Activated CD4-positive, alpha-beta T cell treated with anti-CD3 and anti-CD28 coated beads, Interleukin-10, Interleukin-2, amounts not matched to agents 100 ng/mL and 50 ng/mL, durations not matched to agents 16 hours and 8 hours (primary cell): Measurements from ENCODE around the gene SRRM2.

ENCODE experiments used
- DNase-seq: peaks from one replicate; pipeline ENCODE4 v3.0.0-alpha.2; 2020

Gene SRRM2

DNA sequence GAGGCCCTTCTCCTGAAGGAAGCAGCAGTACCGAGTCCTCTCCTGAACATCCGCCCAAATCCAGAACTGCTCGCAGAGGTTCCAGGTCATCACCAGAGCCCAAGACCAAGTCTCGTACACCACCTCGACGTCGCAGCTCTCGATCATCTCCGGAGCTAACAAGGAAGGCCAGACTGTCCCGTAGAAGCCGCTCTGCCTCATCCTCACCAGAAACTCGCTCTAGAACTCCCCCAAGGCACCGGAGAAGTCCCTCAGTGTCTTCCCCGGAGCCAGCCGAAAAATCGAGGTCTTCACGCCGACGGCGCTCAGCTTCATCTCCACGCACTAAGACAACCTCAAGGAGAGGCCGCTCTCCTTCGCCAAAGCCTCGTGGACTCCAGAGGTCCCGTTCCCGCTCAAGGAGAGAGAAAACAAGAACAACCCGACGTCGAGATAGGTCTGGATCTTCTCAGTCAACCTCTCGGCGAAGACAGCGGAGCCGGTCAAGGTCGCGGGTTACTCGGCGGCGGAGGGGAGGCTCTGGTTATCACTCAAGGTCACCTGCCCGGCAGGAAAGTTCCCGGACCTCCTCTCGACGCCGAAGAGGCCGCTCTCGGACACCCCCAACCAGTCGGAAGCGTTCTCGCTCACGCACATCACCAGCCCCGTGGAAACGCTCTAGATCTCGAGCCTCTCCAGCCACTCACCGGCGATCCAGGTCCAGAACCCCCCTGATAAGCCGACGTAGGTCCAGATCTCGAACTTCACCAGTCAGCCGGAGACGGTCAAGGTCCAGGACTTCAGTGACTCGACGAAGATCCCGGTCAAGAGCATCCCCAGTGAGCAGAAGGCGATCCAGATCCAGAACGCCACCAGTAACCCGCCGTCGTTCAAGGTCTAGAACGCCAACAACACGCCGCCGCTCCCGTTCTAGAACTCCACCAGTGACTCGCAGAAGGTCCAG is 13.3 kb downstream of the SRRM2 start:
- no peak for DNase-seq

DNA sequence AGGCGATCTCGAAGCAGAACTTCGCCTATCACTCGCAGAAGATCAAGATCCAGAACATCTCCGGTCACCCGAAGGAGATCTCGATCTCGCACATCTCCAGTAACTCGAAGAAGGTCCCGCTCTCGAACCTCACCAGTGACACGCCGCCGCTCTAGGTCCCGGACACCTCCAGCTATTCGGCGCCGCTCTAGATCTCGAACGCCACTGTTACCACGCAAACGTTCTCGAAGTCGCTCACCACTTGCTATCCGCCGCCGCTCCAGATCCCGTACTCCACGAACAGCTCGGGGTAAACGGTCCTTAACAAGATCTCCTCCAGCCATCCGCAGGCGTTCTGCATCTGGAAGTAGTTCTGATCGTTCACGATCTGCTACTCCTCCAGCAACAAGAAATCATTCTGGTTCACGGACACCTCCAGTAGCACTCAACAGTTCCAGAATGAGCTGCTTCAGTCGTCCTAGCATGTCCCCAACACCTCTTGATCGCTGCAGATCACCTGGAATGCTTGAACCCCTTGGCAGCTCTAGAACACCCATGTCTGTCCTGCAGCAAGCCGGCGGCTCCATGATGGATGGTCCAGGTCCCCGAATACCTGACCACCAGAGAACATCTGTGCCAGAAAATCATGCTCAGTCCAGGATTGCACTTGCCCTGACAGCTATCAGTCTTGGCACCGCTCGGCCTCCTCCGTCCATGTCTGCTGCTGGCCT is 14.1 kb downstream of the SRRM2 start:
- no peak for DNase-seq

DNA sequence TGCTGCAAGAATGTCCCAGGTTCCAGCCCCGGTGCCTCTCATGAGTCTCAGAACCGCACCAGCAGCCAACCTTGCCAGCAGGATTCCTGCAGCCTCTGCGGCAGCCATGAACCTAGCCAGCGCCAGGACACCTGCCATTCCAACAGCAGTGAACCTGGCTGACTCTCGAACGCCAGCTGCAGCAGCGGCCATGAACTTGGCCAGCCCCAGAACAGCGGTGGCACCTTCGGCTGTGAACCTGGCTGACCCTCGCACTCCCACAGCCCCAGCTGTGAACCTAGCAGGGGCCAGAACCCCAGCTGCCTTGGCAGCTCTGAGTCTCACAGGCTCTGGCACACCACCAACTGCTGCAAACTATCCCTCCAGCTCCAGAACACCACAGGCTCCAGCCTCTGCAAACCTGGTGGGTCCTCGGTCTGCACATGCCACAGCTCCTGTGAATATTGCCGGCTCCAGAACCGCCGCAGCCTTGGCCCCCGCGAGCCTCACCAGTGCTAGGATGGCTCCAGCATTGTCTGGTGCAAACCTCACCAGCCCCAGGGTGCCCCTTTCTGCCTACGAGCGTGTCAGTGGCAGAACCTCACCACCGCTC is 14.8 kb downstream of the SRRM2 start:
- no peak for DNase-seq

DNA sequence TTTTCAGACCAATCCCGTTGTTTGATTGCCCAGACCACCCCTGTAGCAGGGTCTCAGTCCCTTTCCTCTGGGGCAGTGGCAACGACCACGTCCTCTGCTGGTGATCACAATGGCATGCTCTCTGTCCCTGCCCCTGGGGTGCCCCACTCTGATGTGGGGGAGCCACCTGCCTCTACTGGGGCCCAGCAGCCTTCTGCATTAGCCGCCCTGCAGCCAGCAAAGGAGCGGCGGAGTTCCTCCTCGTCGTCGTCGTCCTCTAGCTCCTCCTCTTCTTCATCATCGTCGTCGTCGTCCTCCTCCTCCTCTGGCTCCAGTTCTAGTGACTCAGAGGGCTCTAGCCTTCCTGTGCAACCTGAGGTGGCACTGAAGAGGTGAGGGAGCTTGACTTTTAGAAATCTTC is 15.5 kb downstream of the SRRM2 start:
- no peak for DNase-seq

DNA sequence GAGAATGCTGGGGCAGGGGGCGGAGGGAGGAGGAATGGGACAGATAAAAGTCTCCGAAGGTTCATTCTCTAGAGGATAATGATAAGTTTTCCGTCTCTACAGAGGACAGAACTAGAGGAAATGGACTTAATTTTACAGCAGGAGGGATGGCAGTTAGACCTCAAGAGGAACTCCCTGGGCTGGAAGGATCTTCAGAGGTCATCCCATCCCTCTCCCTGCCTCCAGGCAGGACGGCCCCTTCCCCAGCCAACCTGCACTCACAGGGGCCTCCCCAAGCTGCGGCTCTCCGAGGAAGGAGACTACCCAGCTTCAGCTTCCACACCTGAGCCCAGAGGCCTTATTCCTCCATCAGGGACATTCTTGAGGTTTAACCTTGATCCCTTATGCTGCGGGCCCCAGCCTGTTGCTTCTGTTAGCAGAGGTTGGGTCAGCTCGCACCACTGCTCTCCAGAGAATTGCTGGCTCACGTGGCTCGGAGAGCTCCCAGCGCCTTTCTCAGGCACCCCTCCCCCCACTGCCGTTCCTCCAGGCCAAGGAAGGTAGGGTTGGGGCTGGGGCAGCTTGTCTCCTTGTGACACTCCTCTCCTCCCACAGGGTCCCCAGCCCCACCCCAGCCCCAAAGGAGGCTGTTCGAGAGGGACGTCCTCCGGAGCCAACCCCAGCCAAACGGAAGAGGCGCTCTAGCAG is 16.1 kb downstream of the SRRM2 start:
- DNase-seq: no peak

DNA sequence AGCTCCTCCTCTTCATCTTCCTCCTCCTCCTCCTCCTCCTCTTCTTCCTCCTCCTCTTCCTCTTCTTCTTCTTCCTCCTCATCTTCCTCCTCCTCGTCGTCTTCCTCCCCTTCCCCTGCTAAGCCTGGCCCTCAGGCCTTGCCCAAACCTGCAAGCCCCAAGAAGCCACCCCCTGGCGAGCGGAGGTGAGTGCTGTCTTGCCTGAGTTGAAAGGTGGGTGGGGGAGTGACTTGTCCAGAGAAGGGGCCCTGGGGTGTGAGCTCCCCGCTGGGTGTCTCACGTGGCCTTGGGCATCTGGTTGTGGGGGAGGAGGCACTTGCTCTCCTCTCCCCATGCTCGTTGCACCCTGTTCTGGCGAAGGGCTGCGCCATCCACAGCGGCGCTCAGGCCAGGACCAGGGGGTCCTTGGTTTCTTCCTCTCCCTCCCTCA is 16.7 kb downstream of the SRRM2 start:
- no peak for DNase-seq

DNA sequence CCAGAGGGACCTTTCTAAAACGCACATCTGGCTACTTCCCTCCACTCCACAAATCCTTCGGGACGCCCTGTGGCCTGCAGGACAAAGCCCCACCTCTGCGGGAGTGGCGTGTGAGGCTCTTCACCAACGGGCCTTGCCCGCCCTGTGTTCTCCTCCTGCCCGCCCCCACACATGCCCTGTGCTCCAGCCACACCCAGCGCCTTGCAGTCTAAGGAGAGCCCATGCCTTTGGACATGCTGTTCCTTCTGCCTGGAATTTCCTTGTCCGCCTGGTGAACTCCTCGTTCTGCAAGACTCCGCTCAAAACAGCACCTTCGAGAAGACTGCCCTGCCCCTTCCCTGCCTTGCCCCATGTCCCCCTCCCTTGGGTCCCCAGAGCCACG is 17.2 kb downstream of the SRRM2 start:
- no peak for DNase-seq

DNA sequence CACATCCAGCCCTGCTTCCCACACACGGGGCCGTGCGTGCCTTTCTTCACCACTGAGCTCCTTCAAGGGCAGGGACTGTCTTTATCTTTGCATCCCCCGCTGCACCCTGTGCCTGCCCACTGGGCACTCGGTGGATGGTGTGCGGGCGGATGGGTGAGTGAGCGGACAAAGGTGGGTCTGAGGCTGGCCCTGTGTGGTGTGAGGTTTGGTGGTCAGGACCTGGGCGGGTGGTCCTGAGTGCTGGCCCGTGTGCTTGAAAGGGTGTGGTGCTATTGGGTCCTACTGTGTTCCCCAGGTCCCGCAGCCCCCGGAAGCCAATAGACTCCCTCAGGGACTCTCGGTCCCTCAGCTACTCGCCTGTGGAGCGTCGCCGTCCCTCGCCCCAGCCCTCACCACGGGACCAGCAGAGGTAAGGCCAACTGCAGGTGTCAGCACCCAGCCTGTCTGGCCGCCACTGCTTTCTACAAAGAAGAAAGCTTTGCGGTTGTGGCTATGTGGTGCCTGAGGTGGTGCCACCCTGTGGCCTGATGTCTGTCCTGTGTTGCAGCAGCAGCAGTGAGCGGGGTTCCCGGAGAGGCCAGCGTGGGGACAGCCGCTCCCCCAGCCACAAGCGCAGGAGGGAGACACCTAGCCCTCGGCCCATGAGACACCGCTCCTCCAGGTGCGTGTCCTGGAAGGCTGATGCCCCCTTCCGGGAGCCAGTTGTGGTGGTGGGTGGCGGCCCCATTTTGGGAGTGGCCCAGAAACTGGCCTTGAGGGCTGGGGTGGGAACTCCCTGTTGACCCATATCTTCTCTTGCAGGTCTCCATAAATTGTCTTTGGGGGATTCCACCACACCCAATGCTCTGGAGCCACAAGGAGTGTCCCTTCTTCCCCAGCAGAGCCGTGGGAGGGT is 17.9 kb downstream of the SRRM2 start:
- peak; percentile 36 for DNase-seq

DNA sequence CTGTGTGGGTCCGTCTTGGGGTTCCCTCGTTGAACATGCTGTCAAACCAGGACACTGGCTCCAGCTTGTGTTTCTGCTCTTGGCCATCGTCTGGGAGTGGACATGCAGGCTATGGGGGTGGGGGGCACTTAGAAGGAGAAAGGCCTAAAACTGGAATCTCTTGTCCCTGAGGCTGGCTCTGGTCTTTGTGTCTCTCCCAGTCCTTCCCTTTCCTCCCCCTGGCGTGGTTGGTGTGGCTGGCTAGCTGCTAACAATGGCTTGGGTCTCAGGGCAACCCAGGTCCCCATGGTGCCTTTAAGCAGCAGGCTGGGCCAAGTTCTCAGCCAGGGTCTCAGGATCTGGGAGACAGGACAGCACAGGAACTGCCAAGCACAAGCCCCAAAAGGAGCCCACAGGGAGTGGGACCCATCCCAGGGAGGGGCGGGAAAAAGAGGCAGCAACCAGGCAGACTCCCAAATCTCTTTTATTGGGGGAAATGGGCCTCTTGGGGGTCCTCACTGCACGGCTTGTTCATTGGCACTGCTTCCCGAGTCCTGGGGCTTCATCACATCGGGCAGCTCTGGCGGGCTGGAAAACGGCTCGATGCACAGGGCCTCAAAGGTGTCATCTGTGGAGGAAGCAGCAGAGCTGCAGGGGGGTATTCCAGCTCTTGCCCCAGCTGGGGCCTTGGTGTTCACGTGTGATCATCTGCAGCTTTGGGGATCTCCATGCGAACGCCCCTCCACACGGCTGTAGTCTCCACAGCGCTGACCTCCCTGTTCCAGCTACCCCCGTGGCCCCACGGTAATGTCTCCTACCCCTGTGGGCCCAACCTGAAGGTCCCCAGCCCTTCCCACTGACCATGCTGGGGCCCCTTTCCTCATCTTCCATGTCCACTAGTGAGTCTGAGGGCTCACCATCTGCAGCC is 19.3 kb downstream of the SRRM2 start:
- no peak for DNase-seq

DNA sequence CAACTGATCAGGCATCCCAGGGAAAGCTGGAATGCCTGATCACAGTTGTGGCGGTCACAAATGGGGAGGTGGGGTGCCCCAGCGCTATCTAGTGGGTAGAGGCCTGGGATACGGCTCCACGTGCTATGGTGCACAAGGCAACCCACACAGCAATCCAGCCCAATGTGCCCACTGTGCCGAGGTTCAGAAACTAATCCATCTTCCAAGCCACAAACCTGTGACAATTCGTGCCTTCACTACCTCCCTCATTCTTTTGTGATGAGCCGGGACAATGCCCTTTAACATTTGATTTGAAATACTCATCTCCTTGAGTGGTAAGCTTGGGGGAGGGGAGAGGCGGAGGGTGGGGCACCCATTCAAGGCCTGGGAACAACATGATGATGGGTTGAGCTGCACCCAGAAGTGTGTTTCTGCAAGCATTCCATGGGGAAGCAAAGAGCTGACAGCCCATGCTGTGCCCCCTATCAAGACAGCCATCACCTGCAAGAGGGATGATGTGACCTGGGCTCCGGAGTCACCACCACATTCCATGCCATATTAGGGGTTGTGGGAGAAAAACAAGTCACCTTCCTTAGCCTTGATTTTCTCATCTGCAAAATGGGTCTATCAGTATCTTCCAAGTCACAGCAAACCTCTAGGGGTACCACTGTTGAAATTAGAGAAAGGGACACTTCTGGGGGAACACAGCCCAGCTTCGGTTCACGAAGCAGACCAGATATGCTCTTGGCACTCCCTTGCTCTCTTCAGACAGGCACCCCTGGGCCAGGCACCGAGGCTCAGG is 20.9 kb downstream of the SRRM2 start:
- no peak for DNase-seq

DNA sequence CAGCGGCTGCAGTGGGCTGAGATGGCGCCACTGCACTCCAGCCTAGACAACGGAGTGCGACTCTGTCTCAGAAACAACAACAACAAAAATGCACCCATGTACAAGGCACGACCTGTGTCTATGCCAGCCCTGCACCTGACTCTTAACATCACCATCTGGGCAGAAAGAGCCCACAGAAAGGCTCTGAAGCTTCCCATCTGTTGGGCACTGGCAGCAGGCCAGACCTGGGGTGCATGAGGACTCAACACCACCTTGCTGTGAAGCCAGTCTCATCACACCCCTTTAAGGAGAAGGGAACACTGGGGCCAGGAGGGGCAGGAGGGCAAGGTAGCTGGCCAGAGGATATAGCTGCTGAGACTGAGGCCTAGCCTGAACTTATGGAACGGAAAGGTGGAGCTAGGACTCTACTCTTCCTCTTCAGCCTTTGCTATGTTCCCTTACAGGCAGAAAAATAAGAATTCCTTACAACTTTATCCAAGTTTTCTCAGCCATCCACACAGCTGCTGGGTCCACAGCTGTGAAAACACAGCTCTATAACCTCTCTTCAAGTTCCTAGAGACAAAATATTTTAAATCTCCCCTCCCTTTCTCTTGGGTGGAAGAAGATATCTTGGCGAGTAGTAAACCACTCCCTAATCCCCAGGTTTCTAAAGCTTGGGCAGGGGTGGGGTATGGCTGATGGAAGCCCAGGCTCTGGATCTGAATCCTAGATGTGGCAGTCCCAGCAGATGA is 21.9 kb downstream of the SRRM2 start:
- no peak for DNase-seq

DNA sequence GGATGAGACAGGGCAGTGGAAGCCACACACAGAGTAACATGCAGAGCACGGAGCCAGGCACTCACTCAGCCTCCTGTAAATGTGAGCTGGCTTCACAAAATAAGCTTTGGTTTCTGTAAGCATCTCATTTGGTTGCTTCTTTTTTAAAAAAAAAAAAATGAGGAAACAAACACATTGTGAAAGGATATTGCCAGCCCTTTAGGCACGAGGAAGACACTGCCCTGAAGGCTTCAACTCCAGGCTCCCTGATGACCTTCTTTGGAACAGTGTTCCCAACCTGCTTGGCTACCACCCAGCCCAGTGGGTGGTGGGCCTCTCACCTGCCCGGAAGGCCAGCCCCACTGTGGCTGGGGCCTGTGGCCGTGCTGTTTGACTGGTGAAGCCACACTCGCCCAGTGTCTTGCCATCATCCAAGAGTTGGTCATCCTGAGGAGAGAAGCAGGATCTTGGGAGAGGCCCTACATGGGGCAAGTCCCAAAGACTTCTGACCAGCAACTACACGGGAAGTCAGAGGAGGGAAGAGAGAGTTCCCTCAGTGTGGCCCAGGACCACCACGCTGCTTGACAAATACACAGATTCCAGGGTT is 22.8 kb downstream of the SRRM2 start:
- no peak for DNase-seq

DNA sequence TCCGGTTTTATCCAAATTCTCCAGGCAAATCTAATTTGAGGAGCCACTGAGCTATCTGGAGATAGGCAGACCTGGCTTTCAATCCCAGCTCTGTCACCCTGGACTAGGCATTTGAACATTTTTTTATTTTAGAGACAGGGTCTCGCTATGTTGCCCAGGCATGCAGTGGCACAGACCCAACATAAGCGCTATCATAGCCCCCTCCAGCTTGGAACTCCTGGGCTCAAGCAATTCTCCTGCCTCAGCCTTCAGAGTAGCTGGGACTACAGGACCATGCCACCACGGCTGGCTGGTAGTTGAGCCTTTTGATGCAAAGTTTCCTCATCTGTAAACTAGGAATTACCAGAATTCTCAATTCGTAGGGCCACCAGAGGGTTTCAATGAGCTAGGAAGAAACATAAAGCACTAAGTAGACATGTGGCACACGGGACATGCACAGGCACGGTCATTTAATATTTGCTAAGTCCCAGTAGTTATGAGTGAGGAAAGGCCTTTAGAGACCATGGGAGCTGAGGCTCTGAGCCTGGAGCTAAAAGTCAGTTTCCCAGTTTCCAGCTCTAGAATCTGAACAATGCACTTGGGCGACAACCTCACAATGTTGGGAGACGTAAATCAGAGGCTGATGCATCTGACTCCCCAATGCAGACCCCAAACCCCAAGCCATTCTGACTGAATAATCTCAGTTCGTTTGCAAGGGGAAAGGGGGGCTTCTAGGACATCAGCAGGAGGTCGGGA is 23.5 kb downstream of the SRRM2 start:
- DNase-seq: no peak

DNA sequence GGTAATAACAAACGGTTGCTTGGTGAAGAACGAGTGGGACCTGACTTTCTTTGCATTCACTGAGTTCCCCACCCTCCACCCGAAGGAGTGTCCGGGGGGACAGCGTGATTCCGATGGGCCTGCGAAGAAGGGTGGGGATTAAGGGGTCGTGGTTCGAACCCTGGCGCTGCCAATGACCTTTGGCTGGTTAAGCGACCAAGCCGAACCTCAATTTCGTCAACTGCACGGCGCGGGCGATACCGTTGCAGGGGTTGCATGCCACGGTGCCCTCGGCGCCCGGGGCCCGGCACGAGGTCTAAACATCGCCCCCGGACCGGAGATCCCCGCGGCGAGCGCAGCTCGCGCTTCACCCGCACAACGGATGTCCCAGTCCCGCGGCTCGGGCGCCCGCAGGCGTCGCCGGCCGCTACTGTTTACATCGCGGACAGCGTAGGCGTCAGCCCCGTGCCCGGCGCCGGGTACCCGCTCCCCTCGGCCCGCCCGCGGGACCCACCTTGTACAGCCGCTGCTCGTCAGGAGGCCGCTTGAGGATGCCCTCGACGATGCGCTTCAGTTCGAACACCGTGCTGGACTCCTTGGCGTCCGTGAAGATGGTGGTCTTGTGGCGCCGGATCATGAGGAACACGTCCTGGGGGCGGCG is 24.2 kb downstream of the SRRM2 start:
- peak; percentile 38 for DNase-seq

DNA sequence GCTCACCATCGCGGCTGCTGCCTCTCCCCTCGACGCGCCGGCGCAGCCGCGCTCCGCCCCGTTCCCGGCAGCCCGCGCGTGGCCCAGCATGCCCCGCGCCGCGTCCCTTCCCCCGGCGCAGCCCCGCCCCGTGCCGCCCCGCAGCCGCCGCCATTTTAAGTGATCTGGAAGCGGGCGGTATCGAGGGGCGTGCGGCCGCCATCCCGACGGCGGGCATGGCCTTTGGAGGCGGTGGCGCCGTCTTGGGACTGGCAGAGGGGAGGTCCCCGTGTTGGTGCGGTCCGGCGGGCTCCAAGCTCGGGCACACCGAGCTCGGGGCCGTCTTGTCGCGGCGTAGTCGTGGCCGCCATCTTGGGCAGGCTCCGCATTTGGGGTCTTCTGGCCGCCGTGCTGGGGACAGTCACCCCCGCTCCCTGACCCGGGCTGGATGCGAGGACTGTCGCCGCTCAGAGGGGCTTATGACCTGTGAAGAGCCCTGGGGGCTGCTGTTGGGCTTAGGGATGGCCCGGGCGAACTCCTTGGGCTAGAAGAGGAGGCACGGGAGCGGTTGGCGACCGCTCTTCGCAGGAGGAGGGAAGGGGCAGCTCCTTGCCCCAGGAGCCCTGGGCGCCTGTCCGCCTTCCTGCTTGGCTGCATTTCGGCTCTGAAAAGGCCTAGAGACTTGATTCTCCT is 24.9 kb downstream of the SRRM2 start, which contains the start of gene ELOB:
TSS of gene ELOB (minus strand) at position 50 of the 672 bp plus-strand sequence. CDS start at position 9, 41 bp downstream.
- peak; percentile 92 for DNase-seq

DNA sequence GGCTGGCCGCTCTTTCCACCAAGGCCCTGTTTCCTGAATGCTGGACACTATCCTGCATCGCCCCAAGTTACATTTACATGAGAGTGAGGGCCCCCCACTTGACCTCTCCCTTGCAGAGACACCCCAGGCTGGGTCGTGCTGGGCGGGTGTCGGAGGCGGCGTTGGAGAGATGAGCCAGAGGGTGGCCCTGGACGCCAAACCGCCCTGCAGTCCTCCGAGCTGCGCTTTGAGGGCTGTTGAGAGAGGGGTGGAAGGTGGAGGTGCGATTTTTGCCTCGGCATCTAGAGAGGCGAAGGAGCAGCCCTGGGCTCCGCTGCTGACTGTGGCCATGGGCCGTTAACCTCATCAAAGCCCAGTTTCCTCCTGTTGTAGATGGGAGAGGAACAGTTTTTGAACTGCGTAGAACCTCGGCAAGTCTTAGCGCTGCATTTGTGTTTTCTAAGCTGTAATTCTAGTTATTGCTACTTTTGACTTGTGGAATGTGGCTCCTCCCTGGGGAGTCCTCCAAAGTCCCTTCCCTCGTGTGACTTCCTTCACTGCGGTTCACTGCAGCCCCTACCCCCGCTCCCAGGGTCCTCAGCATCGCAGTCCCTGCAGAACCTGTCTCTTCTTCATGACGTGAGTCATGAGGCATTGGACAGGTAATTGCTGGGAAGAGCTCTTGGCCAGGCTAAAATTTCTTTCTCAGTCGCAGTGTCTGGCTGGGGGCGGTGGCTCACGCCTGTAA is 25.6 kb downstream of the SRRM2 start:
- peak; percentile 33 for DNase-seq

DNA sequence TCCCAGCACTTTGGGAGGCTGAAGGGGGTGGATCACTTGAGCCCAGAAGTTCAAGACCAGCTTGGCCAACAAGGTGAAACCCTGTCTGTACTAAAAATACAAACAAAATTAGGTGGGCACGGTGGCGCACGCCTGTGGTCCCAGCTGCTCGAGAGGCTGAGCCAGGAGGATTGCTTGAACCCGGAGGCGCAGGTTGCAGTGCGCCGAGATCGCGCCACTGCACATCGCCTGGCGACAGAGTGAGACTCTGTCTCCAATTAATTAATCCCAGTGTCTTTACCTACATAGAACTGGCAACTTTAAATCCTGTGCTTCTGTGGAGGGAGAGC is 26.2 kb downstream of the SRRM2 start:
- DNase-seq: no peak
